GM18499 (cell line): ENCODE data around the gene TRIP13.
"Not testable (repeated sequence)": the region's sequence is repeated elsewhere in the genome, so short reads cannot be mapped to it uniquely, and the experiment has no call there.

Experiments used
- ATAC-seq: cut with Tn5 transposase; IDR thresholded peaks from one replicate; pipeline ENCODE4 v1.9.1; 2021; ENCODE audit warnings: moderate number of reproducible peaks; ENCODE audit not compliant: insufficient read depth, unreplicated experiment

TRIP13 gene

GRCh38 chr5:889075-889710 lies 3.5 kb upstream of the TRIP13 start:
- no peak for ATAC-seq

DNA sequence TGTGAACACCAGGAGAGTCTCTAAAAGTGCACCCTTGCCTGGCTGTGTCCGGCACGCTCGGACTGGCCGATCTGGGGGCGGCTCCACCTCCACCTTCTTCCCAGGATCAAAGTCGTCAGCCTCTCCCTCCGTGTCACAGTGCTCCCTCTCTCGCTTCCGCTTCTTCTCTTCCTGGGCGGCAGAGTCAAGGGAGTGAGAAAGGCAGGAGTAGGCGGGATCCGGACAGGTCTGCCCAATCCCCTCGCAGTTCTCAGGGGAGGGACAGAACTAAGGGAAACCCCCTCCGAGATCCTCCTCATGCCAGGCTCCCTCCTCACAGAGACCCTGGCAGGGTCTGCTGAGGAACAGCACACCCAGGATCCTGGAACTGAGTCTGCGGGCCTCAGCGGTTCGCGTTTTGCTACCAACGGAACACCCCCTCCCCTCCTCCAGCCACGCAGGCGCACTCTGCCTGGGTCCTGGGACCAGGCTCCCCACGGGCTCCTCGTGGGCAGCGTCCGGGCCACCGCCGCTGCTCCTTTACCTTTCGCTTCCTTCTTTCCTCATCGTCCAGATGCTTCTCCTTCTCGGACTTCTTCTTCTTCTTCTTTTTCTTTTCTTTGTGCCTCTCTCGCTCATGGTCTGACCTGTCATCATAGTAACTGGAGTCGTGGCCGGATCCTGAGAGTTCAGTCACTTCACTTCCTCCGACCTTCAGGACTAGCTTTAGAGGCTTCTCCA lies 1.4 kb upstream of the TRIP13 start:
- no peak for ATAC-seq

DNA sequence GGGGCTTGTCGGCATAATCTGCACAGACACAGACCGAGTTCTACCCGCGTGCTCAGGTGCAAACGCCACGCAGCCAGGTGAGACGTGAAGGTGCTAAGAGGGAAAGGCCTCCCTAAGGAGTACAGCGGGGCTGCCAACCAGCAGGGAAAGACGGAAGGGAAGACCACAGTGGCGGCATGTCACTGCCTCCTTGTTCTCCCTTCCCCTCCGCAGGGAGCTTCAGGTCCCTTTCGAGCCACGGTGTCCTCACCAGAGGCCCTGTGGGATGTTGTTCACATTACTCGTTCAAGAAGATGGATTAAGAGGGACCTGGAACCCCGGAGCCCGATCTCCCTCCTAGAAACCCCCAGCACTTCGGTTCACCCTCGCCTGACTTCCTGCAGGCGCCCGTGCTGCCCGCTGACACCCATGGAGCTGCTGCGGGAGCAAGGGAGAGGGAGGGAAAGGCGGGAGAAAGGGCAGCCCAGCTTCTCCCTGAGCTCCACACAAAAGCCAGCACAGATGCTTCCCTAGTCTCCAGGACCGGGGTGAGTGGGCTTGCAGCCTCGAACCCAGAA lies 769 bp upstream of the TRIP13 start:
- no peak for ATAC-seq

DNA sequence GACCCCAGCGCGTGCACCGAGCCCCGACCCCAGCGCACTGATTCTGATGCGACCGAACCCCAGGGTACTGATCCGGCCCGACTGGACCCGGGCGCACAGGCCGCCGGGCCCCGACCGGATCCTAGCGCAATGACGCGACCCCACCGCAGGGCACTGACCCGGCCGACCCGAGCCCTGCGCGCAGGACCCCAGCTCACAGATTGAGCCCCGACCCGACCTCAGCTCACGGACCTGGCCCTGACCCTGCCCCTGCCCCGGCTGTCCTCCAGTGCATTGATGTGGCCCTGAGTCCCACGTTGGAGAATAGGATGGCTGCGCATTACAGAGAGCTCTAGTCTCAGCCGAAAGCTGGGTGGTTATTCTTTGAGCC lies 438 bp downstream of the TRIP13 start:
- no peak for ATAC-seq

- ATAC-seq = no peak
Observed at GRCh38 chr5:893711-894110, 1.0 kb downstream of the TRIP13 start.

DNA sequence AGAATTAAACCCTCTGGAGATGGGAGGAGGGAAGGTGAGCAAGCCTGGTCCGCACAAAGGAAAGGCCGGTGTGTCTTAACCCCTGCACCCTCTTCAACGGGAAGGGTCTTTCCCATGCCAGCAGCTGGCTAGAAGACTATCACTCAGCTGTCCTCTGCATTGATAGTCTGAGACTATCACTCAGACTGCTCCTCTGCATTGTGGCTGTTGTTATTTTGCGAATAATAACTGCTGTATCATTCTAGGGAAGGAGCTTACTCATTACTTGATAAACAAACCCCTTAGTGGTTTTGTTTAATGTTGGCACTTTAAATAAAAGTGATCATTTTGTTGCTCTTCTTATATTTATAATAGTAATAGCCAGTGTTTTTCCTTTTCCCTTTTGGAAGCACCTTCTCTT lies 8.1 kb downstream of the TRIP13 start:
- no peak for ATAC-seq

GRCh38 chr5:902129-902916 lies 9.6 kb downstream of the TRIP13 start:
- ATAC-seq = no peak

DNA sequence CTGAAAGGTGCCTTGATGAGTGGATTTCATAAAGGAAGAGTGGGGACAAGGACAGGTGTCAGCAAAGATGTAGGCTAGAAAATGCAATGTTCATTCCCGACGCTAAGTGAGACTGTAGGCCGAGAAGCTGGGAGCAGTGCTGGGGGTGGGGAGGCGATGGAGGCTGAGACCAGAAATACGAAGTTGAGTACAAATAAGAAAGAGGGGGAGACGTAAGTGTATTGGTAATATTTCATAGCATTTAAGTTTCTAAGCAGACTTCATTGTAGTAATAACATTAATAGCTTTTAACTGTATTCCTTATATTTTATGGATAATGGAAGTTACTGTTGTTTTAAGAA lies 11.0 kb downstream of the TRIP13 start:
- ATAC-seq = no peak

DNA sequence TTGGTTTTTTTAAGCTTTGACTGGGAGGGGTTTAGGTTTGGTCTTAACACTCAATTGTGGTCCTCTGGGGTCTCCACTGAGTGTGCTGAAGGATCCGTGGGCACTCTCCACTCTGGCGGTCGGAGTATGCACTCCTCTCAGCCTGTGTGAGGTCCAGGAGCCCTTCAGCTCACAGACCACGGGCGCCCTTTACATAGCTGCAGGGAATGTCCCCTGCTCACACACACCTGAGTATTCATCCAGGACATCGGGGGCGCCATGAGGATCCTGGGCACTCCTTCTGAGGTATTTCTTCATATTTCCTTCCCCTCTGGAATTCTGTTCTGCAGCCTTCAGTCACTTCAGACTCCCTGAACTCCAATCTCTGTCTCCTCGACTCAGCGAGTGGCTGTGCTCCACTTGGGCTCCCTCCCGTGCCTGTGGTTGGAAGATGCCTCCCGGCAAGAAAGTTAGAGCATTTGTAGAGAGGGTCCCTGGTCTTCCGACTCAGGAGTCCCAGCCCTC lies 12.5 kb downstream of the TRIP13 start:
- ATAC-seq = no peak

DNA sequence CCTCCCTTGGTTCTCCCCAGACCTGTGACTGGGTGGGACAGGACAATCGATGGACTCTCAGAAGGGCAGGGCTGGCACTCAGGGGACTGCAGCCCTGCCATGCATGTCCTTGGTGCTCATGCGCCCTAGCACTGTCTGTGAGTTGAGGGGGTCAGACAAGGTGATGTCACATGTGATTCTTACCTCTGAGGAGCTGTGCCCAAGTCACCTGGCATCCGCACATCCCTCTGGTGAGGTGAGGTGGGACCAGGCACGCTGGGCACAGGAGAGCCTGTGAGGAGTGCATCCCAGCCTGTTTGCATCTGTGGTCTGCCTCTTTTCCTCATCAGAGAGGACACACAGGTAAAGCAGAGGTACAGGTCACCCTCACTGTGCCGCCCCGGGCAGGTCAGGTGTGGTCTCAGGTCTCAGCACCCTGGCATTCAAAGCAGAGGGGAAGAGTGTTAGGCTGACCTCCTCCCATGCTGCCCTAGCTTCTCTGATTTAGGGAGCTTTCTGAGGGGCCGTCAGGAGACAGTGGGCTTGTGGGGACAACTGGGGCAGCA lies 14.8 kb downstream of the TRIP13 start:
- no peak for ATAC-seq

DNA sequence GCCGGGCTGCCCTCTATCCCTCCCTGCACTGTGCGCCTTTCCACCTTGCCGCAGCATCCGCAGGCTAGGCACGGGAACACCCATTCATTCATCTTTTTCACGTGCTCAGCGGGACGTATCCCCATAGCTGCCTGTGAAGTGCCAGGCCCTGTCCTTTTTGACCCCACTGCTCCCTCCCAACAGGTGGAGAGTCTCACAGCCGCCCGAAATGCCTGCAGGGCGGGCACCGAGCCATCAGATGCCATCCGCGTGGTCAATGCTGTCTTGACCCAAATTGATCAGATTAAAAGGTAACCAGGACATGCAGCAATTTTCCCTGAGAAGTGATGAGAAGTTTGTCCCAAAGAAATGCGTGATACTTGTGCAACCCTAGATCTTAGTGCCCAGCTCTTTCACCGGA lies 15.5 kb downstream of the TRIP13 start:
- ATAC-seq = no peak

- no peak for ATAC-seq
Observed at GRCh38 chr5:909086-909485, 16.4 kb downstream of the TRIP13 start.

DNA sequence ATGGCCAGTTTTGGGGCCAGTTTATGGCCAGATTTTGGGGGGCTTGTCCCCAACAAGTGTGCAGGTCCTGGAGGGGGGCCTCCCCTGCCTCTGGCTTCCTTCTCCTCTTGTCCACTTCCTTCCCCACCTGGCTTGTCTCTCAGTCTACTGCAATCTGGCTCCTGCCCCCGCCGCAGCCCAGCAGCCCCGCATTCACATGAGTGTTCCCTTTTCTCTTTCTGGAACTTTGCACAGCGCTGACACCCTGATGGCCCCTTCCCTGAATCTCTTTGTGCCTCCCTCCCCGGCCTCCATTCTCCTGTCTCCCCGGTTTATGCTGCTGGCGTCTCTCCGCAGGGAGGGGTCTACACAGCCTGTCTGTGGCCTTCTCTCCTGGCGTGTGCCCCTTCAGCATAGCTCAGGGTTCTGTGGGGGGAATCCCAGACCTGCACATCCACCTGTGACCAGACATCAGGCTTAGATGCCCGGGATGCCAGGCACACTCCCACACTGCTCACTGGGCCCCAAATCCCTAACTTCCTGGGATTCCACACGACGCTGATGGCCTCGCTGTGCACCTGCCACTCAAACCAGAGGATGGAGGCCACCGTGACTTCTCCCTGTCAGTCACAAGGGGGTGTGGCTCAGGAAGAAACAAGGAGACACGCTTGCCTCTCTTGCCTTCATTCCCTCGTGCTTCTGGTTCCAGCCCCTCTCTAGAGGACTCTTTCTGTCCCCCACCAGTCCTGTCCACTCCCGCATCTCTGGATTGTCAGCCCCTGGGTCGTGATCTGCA lies 17.5 kb downstream of the TRIP13 start:
- no peak for ATAC-seq

DNA sequence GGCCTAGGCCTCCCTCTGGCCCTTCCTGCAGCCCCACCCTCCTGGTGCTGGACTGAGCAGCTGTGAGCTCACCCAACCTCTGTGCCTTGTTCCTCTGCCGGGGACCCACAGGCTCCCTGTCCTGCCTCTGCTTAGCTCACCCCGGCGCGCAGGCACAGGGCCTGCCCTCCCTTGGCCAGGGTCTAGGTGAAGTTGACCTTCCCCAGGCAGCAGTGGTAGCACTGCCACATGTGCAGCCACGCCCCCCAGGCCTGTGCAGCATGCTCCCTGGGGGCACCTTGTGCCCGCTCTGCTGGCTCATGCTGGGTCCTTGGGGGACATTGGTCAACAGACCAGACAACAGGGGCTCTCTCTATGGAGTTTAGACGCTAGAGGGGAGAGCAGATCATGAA lies 18.1 kb downstream of the TRIP13 start:
- no peak for ATAC-seq

GRCh38 chr5:911601-912000 lies 18.9 kb downstream of the TRIP13 start:
- ATAC-seq = no peak

- ATAC-seq = no peak
Observed at GRCh38 chr5:912280-913091, 19.8 kb downstream of the TRIP13 start.

DNA sequence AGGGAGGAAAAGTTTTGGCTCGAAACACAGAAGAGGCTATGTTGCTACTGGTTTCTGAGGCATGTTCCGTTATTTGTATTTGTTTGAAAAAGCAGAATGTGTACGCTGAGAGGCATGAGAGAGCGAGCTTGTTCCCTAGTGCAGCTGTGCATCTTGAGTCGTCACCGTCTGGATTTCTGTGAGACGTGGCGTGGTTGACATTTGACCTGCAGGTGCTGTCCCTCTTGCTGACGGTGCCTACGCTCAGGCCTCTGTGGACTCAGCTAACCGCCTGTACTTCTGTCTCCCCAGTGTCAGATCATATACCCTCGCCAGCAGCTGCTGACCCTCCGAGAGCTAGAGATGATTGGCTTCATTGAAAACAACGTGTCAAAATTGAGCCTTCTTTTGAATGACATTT lies 21.5 kb downstream of the TRIP13 start:
- no peak for ATAC-seq

GRCh38 chr5:914612-915011 lies 21.9 kb downstream of the TRIP13 start:
- no peak for ATAC-seq

GRCh38 chr5:915346-915745 lies 22.7 kb downstream of the TRIP13 start:
- ATAC-seq = not testable (repeated sequence)
